Lung (tissue), 12 donors: ENCODE results near the gene HMX1. TPM values are rescaled to one million over a fixed set of nuclear protein-coding genes. Genes with fewer than 3 reads are reported as not detected.

ENCODE experiments used
- ATAC-seq: fragments of 200-7000 bp; cut with Tn5 transposase; one replicate; pipeline ENCODE4 v1.9.1; 2020; ENCODE audit warnings: moderate number of reproducible peaks; ENCODE audit not compliant: insufficient read depth, low FRiP score
- DNase-seq, 3 donors: peaks; one replicate each; pipeline ENCODE4 v3.0.0-alpha.2; 2013 to 2017
- H3K27ac ChIP-seq, 2 donors: one replicate each; pipeline ENCODE4 v1.5.1; 2013; ENCODE audit warnings: mild to moderate bottlenecking in 2 of 2, moderate library complexity in 2 of 2, control low read depth in 1 of 2, inconsistent platforms in 1 of 2, low read depth in 1 of 2, low read length in 1 of 2
- H3K27me3 ChIP-seq, 3 donors: one replicate each; pipeline ENCODE4 v1.5.1; 2013; ENCODE audit warnings: low read length in 2 of 3; ENCODE audit not compliant: control insufficient read depth in 3 of 3, insufficient read depth in 3 of 3
- H3K36me3 ChIP-seq, 4 donors: one replicate each; pipeline ENCODE4 v1.5.1; 2013; ENCODE audit warnings: low read length in 4 of 4, mild to moderate bottlenecking in 1 of 4, moderate library complexity in 1 of 4; ENCODE audit not compliant: control insufficient read depth in 4 of 4, insufficient read depth in 4 of 4
- H3K4me1 ChIP-seq, 5 donors: one replicate each; pipeline ENCODE4 v1.5.1; 2013; ENCODE audit warnings: low read length in 5 of 5, mild to moderate bottlenecking in 2 of 5, moderate library complexity in 1 of 5; ENCODE audit not compliant: control insufficient read depth in 5 of 5, insufficient read depth in 5 of 5
- H3K4me3 ChIP-seq: one replicate; pipeline ENCODE4 v1.5.1; 2013; ENCODE audit warnings: mild to moderate bottlenecking, control low read depth, moderate library complexity
- H3K9ac ChIP-seq, 2 donors: one replicate each; pipeline ENCODE4 v1.5.1; 2013; ENCODE audit warnings: low read length in 2 of 2, control low read depth in 1 of 2; ENCODE audit not compliant: insufficient read depth in 1 of 2
- H3K9me3 ChIP-seq, 4 donors: one replicate each; pipeline ENCODE4 v1.5.1; 2013; ENCODE audit warnings: low read length in 3 of 4, mild to moderate bottlenecking in 1 of 4, moderate library complexity in 1 of 4; ENCODE audit not compliant: control insufficient read depth in 4 of 4, insufficient read depth in 3 of 4
- CTCF ChIP-seq: IDR thresholded peaks from 2 replicates; pipeline ENCODE4 v1.5.1; 2012; ENCODE audit warnings: mild to moderate bottlenecking; ENCODE audit errors: control extremely low read depth, extremely low read depth
- WGBS, 2 donors: extraction: QIAGEN DNeasy Blood & Tissue Kit; methylation state at CpG; one replicate each; pipeline ENCODE4 v1.1.7; 2013; 5-methylcytosine and 5-hydroxymethylcytosine counted together
- polyA plus RNA-seq, 2 donors: library from polyadenylated mRNA; stranded (reverse); fragments of 200-250 nt; gene quantifications; one replicate each; pipeline ENCODE4 v1.2.1, GENCODE V29; 2013
- total RNA-seq, 2 donors: library from RNA; depleted of rRNA in 1 of 2; stranded (reverse); fragments of >200 nt in 1 of 2; gene quantifications; one replicate each; pipeline ENCODE4 v1.2.1, GENCODE V29; 2014 to 2021
- donor health status: control.
- donor health status: control.
- donor health status: Bipolar disorder and iron deficiency.
- donor health status: healthy.
- donor health status: DM: yes; HTN: yes; CAD: no.

The HMX1 gene
- total and polyA plus RNA-seq, 4 donors, result not detected

- H3K4me3 ChIP-seq, result no peak overlapping the region
- no peaks in the 10 kb centered on the region for H3K4me1 ChIP-seq
- H3K9me3 ChIP-seq, result peaks cover 0 to 32% (median 13%) of the 10 kb centered on the region in 4 donors
- H3K27ac ChIP-seq, result no peak overlapping the region
- H3K36me3 ChIP-seq, result no peaks in the 10 kb centered on the region
- no peak for ATAC-seq
- WGBS, 2 donors, result 73 to 84% methylated on average over 6 of the region's 6 CpGs
- peaks cover 0 to 11% (median 0%) of the 10 kb centered on the region in 3 donors for H3K27me3 ChIP-seq
- DNase-seq, result no peak
- no peak overlapping the region for H3K9ac ChIP-seq
- no peak for TF ChIP-seq CTCF
These were observed 33.0 kb upstream of the HMX1 start for GRCh38 chr4:8904666-8905065.

GRCh38 chr4:8904041-8904501 is 32.4 kb upstream of the HMX1 start:
- no peak for ATAC-seq
- H3K27ac ChIP-seq, result no peak overlapping the region
- peaks cover 0 to 37% (median 13%) of the 10 kb centered on the region in 4 donors for H3K9me3 ChIP-seq
- H3K36me3 ChIP-seq, result no peaks in the 10 kb centered on the region
- TF ChIP-seq CTCF, result no peak
- no peaks in the 10 kb centered on the region for H3K4me1 ChIP-seq
- DNase-seq, result no peak
- no peak overlapping the region for H3K9ac ChIP-seq
- H3K27me3 ChIP-seq, result peaks cover 0 to 10% (median 0%) of the 10 kb centered on the region in 3 donors
- no peak overlapping the region for H3K4me3 ChIP-seq
- 87 to 88% methylated on average over 9 of the region's 9 CpGs for whole genome bisulfite sequencing, 2 donors

GRCh38 chr4:8901335-8901734 is 29.7 kb upstream of the HMX1 start:
- Histone ChIP-seq H3K27me3 (peaks cover 0 to 17% (median 14%) of the 10 kb centered on the region in 3 donors), H3K9me3 (peaks cover 0 to 37% (median 13%) of the 10 kb centered on the region in 4 donors), H3K4me1 (no peaks in the 10 kb centered on the region), H3K27ac (no peak overlapping the region), H3K36me3 (no peaks in the 10 kb centered on the region), H3K9ac (no peak overlapping the region), H3K4me3 (no peak overlapping the region)
- TF ChIP-seq CTCF, result no peak
- ATAC-seq (no peak), DNase-seq (no peak)
- 90 to 91% methylated on average over 6 of the region's 6 CpGs for WGBS, 2 donors

- peaks cover 0 to 19% (median 15%) of the 10 kb centered on the region in 3 donors for H3K27me3 ChIP-seq
- H3K36me3 ChIP-seq, result no peaks in the 10 kb centered on the region
- H3K4me1 ChIP-seq, result no peaks in the 10 kb centered on the region
- DNase-seq (no peak), ATAC-seq (no peak)
- 86 to 95% methylated on average over 6 of the region's 6 CpGs for WGBS, 2 donors
- TF ChIP-seq CTCF, result no peak
- H3K9me3 ChIP-seq, result peaks cover 0 to 37% (median 13%) of the 10 kb centered on the region in 4 donors
- no peak overlapping the region for H3K4me3 ChIP-seq
- no peak overlapping the region for H3K27ac ChIP-seq
- H3K9ac ChIP-seq, result no peak overlapping the region
These were observed 28.9 kb upstream of the HMX1 start for GRCh38 chr4:8900588-8900987.
